Lung microvascular endothelial cell (primary cell): ENCODE results near the gene BRWD1. TPM values are rescaled to one million over a fixed set of nuclear protein-coding genes. Genes with fewer than 3 reads are reported as not detected.

Experiments used
- DNase-seq, 2 donors: peaks; one replicate each; pipeline versions ENCODE4 v3.0.0 to v3.0.0-alpha.2; 2010; ENCODE audit warnings: low read depth in 2 of 2
- total RNA-seq: library from RNA; depleted of rRNA; stranded (reverse); fragments of >200 nt; gene quantifications from 2 replicates; pipeline ENCODE4 v1.2.1, GENCODE V29; 2014

BRWD1 gene
- total RNA-seq: 33.8 and 51.2 TPM in 2 replicates

DNA sequence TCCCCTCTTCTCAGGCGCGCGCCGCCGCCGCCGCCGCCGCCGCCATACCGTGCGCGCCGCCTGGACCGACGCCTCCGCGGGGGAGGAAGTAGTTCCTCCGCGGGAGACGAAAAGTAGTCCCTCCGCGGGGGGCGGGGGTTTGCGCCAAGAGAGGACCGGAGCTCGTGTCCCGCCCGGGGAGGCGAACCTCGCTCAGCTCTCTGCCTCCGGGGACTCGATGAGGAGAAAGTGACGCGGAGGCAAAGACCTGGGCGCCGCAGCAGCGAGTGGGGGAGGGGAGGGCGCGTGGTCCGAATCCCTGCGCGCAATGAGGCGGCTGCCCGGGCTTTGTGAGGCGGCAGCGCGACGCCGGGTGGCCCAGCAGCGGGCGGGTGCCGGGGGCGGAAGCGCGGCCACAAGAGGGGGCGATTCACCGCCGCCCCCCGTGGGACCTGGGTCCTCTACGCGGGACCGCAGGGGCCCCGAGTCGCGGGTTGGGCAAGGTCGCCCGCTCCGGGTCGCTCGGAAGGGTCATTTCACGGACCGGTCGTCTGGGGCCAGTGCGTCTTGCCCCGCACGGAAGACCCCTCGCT, at the start of gene BRWD1:
Gene BRWD1 (minus strand): TSS at position 62 of the 572 bp plus-strand sequence. CDS start 141 bp downstream, outside the sequence.
- DNase-seq: peak; percentile 89 to 92

DNA sequence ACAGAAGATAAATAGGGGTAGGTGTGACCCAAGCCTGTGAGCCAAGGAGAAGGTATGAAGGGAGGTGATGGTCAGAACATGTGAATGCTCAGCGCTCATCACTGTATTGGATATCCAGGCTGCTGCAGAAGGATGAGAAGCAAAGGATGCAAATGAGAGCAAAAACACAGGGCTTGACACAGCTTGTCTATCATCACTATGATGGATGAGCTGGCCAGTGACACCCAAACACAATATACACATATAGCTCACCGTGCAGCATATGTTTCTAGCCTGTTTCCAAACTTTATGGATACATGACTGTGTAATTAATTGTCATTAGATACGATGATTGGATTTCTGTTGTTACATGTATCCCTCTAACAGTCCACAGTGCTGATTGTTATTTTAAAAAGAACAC, 49.3 kb upstream of the BRWD1 start:
- DNase-seq: no peak

- DNase-seq: no peak
Measured at GRCh38 chr21:39359382-39359781, 46.0 kb upstream of the BRWD1 start.

- DNase-seq: no peak
Measured at GRCh38 chr21:39353295-39353694, 39.9 kb upstream of the BRWD1 start.

DNA sequence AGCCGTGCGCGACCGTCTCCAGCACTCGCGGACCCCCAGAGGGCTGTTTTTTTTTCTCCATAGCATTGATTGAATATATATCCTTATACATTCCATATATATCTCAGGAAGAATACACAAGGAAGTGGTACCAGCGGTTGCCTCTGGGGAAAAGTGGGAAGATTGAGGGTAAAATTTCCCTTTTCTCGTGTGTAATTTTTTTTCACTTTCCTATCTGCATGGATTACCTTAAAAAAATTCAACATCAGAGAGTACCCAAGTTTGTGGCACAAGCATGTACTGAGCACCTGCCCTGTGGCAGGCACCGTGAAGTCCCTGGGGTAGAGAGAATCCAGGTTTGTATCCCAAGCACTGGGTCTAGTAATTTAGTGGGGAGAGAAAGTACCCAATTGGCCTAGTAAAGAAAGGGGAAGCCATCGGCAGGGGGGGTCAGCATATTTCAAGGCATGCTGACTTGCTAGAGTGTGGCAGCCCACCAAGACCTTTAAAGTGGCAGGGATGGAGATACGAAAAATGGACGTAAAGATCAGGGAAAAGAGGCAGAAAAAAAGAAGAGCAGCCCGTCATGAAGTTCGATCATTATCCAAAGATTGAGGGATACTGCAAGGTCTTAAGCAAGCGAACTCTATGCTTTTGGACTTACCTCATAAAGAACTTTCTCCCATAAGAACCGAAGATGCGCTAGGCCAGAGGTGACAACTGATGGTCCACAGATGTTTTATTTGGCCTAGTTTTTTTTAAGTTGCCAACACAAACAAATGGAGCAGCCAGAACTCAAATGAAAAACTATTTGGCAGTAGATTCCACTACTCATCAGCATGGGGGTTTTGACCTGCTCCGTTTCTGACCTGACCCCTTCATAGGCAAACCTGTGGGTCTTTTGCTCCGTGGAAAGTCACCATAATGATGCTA, 36.9 kb upstream of the BRWD1 start:
- peak in 1 of 2 donors; percentile 12 for DNase-seq

- peak; percentile 95 to 98 for DNase-seq
Measured at GRCh38 chr21:39349211-39350093, 36.0 kb upstream of the BRWD1 start.

DNA sequence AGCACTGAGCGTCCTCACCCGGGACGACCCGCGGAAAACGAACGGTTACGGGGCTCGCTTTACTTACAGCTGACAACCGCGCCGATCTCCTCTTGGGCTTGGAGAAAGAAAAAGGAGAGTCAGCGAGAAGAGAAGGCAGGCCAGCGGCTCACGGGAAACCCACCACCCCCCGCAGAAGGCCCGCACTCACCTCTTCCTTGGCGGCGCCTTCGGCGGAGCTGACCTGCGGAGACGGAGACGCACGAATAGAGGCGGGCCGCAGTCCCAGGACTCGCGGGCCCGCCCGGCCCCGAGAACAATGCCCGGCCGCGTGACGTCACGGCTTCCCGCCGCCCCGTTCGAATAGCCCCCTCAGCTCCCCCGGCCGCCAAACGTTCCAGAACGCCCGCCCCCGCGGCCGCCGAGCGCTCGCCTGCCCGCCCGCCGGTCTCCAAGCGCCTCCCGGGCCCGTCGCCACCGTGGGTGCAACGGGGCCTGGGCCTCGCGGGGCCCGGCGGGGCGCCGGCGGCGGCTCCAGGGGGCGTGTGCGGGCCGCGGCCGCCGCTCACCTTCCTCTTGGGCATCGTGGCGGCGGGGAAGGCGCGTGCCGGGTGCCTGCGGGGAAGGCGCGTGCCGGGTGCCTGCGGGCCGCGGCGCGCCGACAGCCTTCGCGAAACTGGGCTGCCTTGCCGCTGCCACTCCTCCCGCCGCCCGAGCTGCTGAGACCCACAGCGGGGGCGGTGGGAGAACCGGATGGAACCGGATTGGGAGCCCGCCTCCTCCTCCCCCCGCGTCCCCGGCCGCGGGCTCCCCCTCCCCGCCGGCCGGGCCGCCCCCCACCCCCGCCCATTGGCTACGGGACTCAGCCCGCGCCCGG, 35.2 kb upstream of the BRWD1 start, which contains the start of gene HMGN1:
Gene HMGN1 (minus strand): TSS at position 734 of the 856 bp plus-strand sequence. CDS start 171 bp downstream, at position 563.
- peak; percentile 86 to 88 for DNase-seq

DNA sequence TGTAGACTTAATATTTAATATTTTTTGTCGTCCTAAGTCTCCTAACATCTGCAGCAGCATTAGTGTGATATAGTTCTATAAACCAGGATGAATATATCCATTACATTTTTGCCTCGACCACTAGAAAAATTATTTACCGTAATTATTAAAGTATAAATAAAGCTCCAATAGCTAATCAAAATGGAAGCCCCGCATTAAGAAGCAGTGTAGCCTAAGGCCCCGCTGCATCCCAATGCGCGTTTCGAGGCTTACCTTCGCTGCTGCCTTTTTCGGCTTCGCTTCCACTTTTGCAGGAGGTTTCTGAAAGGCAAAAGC, 34.6 kb upstream of the BRWD1 start:
- no peak for DNase-seq

DNA sequence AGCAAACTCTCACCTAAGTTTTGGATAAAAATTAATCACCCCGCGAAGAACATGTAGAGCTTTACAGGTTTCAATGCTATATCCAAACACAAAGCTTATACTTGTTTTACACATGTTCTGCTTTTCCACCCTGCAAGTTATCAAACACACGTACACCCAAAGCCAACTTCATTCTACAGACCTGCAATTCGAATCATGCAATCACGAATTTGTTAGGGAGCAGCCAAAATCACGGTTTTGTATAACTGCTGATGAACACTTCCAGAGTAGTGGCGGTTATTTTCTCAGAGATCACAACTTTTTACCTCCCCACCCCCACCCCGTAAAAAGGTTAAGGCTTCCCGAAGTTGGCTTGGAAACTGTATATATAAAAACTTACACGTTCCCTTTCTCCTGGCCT, 34.1 kb upstream of the BRWD1 start:
- peak; percentile 7 to 9 for DNase-seq

GRCh38 chr21:39346671-39347331, 33.4 kb upstream of the BRWD1 start:
- no peak for DNase-seq

- DNase-seq: no peak
Measured at GRCh38 chr21:39346206-39346605, 32.8 kb upstream of the BRWD1 start.

DNA sequence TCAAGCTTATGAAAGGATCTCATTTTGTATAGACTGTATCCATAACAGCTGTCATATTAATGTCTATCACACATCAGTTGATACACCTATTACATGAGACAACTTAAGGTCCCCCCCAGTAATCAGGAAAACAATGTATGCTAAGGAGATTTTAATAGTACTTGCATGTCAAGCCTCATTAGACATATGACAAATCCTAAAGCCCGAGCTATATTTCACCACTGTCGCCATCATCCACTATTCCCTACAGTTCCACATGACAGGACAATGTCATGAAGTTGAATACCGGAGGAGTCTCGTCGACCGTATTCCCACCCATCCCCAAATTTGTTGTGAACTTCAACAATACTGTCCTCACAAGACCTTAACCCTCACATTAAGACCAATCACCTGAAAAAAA, 32.0 kb upstream of the BRWD1 start:
- DNase-seq: no peak

DNA sequence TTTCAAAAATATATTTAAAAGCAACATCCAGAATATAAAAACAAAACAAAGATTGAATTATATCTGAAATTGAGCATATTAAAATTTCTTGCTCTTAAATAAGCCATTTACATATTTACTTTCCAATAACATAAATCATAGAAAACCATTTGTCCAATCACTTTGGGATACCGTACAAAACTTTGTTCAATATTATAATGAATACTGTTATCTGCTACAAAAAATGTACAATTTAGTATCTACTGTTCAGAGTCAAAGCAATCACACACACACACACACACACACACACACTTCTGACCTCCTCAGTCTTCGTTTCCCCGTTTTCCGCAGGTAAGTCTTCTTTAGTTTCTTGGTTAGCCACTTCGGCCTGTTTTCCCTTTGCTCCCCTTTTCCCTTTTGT, 31.4 kb upstream of the BRWD1 start:
- DNase-seq: no peak

GRCh38 chr21:39341249-39341923, 28.0 kb upstream of the BRWD1 start:
- no peak for DNase-seq

GRCh38 chr21:39340687-39341086, 27.3 kb upstream of the BRWD1 start:
- no peak for DNase-seq

- no peak for DNase-seq
Measured at GRCh38 chr21:39339231-39339630, 25.8 kb upstream of the BRWD1 start.

DNA sequence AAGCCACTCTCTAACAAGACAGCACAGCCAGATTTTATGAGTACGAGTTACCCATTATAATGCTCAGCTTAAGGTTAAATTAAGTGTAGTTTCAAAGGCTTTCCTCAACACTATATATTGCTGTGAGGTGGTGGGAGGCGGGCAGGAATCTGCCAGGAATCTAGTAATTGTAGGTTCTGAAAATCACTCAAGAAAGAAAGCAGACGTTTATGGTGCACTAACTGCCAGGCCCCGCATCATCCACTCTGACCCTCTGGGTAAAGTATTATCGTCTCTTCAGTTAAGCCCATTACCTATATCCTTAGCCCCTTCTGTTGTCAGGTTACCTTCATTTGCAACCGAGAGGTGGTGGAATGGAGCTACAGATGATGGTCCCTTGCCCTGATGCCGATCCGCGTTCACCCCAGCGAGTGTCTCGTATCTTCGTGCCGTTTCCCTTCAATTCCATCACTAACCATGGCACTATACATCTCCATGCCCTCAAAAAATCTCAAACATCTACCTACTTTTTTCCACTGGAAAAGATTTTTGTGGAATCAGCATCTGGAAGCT, 23.1 kb upstream of the BRWD1 start:
- DNase-seq: no peak

- no peak for DNase-seq
Measured at GRCh38 chr21:39334611-39335010, 21.2 kb upstream of the BRWD1 start.

GRCh38 chr21:39332175-39332574, 18.7 kb upstream of the BRWD1 start:
- DNase-seq: no peak

- DNase-seq: no peak
Measured at GRCh38 chr21:39330001-39330400, 16.6 kb upstream of the BRWD1 start.
